ENCODE results near the gene PTPRQ.

DNA sequence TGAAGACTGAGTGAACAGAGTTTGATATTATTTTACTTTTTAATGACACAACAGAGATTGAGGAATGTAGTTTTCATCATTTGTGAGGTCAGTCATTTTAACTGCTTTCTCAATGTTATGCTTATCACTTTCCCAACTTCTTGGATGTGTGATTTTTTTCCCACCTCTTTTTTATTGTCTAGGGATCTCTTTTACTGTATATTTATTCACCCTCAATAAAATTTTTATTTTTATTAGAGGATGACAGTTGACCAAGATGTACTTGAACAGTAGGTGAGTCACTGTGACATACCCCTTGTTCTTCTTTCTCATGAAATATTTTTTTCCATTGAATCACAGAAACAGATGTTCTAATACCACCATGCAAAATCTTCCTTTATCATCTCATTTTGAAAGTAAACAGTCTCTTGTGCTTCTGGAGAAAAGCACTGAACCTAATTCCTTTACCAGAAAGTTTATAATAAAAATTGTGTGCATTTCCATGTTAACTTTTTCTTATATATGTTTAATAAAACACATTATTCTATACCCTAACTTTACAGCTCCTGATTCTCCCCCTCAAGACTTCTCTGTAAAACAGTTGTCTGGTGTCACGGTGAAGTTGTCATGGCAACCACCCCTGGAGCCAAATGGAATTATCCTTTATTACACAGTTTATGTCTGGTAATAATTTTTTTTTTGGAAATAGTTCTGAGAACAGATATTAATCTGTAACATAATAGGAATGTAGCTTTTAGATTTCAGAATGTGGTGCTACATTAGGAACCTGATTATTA is 65.9 kb downstream of the PTPRQ start:
- TF ChIP-seq EP300 (IDR thresholded peaks at IDR 0.05): no peak
- TF ChIP-seq, protein P1, sequence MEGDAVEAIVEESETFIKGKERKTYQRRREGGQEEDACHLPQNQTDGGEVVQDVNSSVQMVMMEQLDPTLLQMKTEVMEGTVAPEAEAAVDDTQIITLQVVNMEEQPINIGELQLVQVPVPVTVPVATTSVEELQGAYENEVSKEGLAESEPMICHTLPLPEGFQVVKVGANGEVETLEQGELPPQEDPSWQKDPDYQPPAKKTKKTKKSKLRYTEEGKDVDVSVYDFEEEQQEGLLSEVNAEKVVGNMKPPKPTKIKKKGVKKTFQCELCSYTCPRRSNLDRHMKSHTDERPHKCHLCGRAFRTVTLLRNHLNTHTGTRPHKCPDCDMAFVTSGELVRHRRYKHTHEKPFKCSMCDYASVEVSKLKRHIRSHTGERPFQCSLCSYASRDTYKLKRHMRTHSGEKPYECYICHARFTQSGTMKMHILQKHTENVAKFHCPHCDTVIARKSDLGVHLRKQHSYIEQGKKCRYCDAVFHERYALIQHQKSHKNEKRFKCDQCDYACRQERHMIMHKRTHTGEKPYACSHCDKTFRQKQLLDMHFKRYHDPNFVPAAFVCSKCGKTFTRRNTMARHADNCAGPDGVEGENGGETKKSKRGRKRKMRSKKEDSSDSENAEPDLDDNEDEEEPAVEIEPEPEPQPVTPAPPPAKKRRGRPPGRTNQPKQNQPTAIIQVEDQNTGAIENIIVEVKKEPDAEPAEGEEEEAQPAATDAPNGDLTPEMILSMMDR (IDR thresholded peaks at IDR 0.05): no peak
- no peak for TF ChIP-seq SMC3 (IDR thresholded peaks at IDR 0.05)
- no peak for TF ChIP-seq RNF2 (IDR thresholded peaks at IDR 0.05; ENCODE audit: borderline replicate concordance, low read depth)
- TF ChIP-seq, protein P2, sequence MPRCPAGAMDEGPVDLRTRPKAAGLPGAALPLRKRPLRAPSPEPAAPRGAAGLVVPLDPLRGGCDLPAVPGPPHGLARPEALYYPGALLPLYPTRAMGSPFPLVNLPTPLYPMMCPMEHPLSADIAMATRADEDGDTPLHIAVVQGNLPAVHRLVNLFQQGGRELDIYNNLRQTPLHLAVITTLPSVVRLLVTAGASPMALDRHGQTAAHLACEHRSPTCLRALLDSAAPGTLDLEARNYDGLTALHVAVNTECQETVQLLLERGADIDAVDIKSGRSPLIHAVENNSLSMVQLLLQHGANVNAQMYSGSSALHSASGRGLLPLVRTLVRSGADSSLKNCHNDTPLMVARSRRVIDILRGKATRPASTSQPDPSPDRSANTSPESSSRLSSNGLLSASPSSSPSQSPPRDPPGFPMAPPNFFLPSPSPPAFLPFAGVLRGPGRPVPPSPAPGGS (IDR thresholded peaks at IDR 0.05): no peak
- no peak for TF ChIP-seq CEBPB (IDR thresholded peaks at IDR 0.05)
- TF ChIP-seq RAD21 (conservative IDR thresholded peaks at IDR 0.05 in 1 of 2, IDR thresholded peaks at IDR 0.05 in 1 of 2): no peak
- TF ChIP-seq, protein P3, sequence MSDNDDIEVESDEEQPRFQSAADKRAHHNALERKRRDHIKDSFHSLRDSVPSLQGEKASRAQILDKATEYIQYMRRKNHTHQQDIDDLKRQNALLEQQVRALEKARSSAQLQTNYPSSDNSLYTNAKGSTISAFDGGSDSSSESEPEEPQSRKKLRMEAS (IDR thresholded peaks at IDR 0.05): no peak
- TF ChIP-seq, protein P4, sequence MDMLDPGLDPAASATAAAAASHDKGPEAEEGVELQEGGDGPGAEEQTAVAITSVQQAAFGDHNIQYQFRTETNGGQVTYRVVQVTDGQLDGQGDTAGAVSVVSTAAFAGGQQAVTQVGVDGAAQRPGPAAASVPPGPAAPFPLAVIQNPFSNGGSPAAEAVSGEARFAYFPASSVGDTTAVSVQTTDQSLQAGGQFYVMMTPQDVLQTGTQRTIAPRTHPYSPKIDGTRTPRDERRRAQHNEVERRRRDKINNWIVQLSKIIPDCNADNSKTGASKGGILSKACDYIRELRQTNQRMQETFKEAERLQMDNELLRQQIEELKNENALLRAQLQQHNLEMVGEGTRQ (IDR thresholded peaks at IDR 0.05): no peak
- TF ChIP-seq FOSL2 (IDR thresholded peaks at IDR 0.05): no peak
- no peak for TF ChIP-seq FOSL2 (CRISPR knock-in tag; IDR thresholded peaks at IDR 0.05)
